ENCODE measurements around the gene HNF4A. TPM values are rescaled to one million over a fixed set of nuclear protein-coding genes. Genes with fewer than 3 reads are reported as not detected.

The HNF4A gene
- total and polyA plus RNA-seq, 2 of the 13 experiments (the other 11 are each of a cell fraction or from before 2014, with no cell fraction given), result 80.9 to 169 TPM

- TF ChIP-seq MLLT10 (CRISPR knock-in tag; IDR thresholded peaks at IDR 0.05), result no peak
- no peak for TF ChIP-seq ZSCAN30 (CRISPR knock-in tag; IDR thresholded peaks at IDR 0.05)
- no peak for TF ChIP-seq BCLAF1 (IDR thresholded peaks at IDR 0.05)
- peak; percentile 74 for TF ChIP-seq REPIN1 (CRISPR knock-in tag; IDR thresholded peaks at IDR 0.05; ENCODE audit: borderline replicate concordance, low read depth)
- no peak for TF ChIP-seq STAT5B (CRISPR knock-in tag; IDR thresholded peaks at IDR 0.05)
- no peak for TF ChIP-seq ZNF121 (CRISPR knock-in tag; IDR thresholded peaks at IDR 0.05)
- no peak for TF ChIP-seq KMT2B (CRISPR knock-in tag; IDR thresholded peaks at IDR 0.05)
- no peak for TF ChIP-seq ZNF510 (CRISPR knock-in tag; IDR thresholded peaks at IDR 0.05; ENCODE audit: low read depth)
- peak; percentile 90 for TF ChIP-seq SAFB2 (CRISPR knock-in tag; IDR thresholded peaks at IDR 0.05; ENCODE audit: borderline replicate concordance, low read depth)
- no peak for TF ChIP-seq ZNF660 (CRISPR knock-in tag; IDR thresholded peaks at IDR 0.05; ENCODE audit: borderline replicate concordance, low read depth)
- no peak for TF ChIP-seq DDIT3 (CRISPR knock-in tag; IDR thresholded peaks at IDR 0.05)
- TF ChIP-seq IKZF5 (CRISPR knock-in tag; IDR thresholded peaks at IDR 0.05), result peak; percentile 68; the same call in 1 of the 2 replicates
- TF ChIP-seq ZNF724P (CRISPR knock-in tag; IDR thresholded peaks at IDR 0.05; ENCODE audit: borderline replicate concordance), result peak; percentile 70; the same call in 1 of the 2 replicates
- peak; percentile 40; the same call in 1 of the 2 replicates for TF ChIP-seq RAD21 (CRISPR knock-in tag; IDR thresholded peaks at IDR 0.05)
- TF ChIP-seq FOXC1 (CRISPR knock-in tag; IDR thresholded peaks at IDR 0.05; ENCODE audit: borderline replicate concordance), result peak; percentile 62
- no peak for TF ChIP-seq HNRNPUL1 (IDR thresholded peaks at IDR 0.05; ENCODE audit: low read depth, low read length)
- TF ChIP-seq ERF (CRISPR knock-in tag; IDR thresholded peaks at IDR 0.05), result peak; percentile 24
- TF ChIP-seq XBP1 (CRISPR knock-in tag; IDR thresholded peaks at IDR 0.05), result no peak
- TF ChIP-seq ZBTB4 (CRISPR knock-in tag; IDR thresholded peaks at IDR 0.05; ENCODE audit: borderline replicate concordance), result peak; percentile 78
- TF ChIP-seq BCL6 (CRISPR knock-in tag; IDR thresholded peaks at IDR 0.05), result no peak; the same call in 1 of the 2 replicates
- 0 out of 2 replicates have a peak, but pooled peaks have one; percentile 50 for TF ChIP-seq E2F2 (CRISPR knock-in tag; IDR thresholded peaks at IDR 0.05; ENCODE audit: borderline replicate concordance)
Measured at GRCh38 chr20:44431502-44432234, 76.2 kb downstream of the HNF4A start (continued).
